Small intestine (tissue), 4 donors: Measurements from ENCODE around the gene OIT3. TPM values are rescaled to one million over a fixed set of nuclear protein-coding genes. Genes with fewer than 3 reads are reported as not detected.

Source experiments
- polyA plus RNA-seq, 4 donors: library from polyadenylated mRNA; stranded (reverse) in 3 of 4; unstranded in 1 of 4; fragments of 200-250 nt in 3 of 4; fragments of 120-200 nt in 1 of 4; gene quantifications; one replicate each; pipeline versions ENCODE4 v1.2.1 to v1.2.3, GENCODE V29; 2013
- donor health status: healthy with polysubstance abuse.
- donor health status: Bipolar disorder and iron deficiency.
- donor health status: healthy.

Gene OIT3
- polyA plus RNA-seq, 4 donors: 0.07 to 10.6 (median 0.45) TPM; not detected in 1

Other genes starting within 250 kb of the OIT3 start
- gene MCU, start 201.6 kb upstream of the OIT3 start, polyA plus RNA-seq: 10 to 100 TPM; 43.3 to 70.4 (median 48.7) TPM
- 10 to 100 TPM; 18.7 to 73.9 (median 36.8) TPM for gene PLA2G12B, start 61.1 kb downstream of the OIT3 start, polyA plus RNA-seq
- gene P4HA1, start 203.1 kb downstream of the OIT3 start, polyA plus RNA-seq: 10 to 100 TPM in 2 of 4 donors, 1 to 10 TPM in 2; 2.7 to 32.5 (median 6.8) TPM
- gene NUDT13, start 216.7 kb downstream of the OIT3 start, polyA plus RNA-seq: 1 to 10 TPM; 1.9 to 4.7 (median 2.2) TPM